NCI-H128 (cell line): ENCODE data around the gene CCDC66.

Experiments
- DNase-seq: peaks from one replicate; lab custom pipeline; 2025; ENCODE audit not compliant: unreplicated experiment; lab: John Stamatoyannopoulos, UW

The CCDC66 gene

GRCh38 chr3:56621681-56622080 lies 64.7 kb downstream of the CCDC66 start:
- no peak for DNase-seq

- no peak for DNase-seq
Measured at GRCh38 chr3:56622381-56622780, 65.4 kb downstream of the CCDC66 start.

GRCh38 chr3:56624725-56625124 lies 67.8 kb downstream of the CCDC66 start:
- no peak for DNase-seq

- DNase-seq = no peak
Measured at GRCh38 chr3:56629047-56629446, 72.1 kb downstream of the CCDC66 start.

GRCh38 chr3:56629451-56629850 lies 72.5 kb downstream of the CCDC66 start:
- DNase-seq = no peak

GRCh38 chr3:56630966-56631365 lies 74.0 kb downstream of the CCDC66 start:
- DNase-seq = no peak

GRCh38 chr3:56633181-56633580 lies 76.2 kb downstream of the CCDC66 start:
- no peak for DNase-seq

- DNase-seq = no peak
Measured at GRCh38 chr3:56633602-56634535, 76.9 kb downstream of the CCDC66 start.

- no peak for DNase-seq
Measured at GRCh38 chr3:56645407-56645806, 88.4 kb downstream of the CCDC66 start.

GRCh38 chr3:56654460-56654859 lies 97.5 kb downstream of the CCDC66 start:
- no peak for DNase-seq

- no peak for DNase-seq
Measured at GRCh38 chr3:56655709-56656108, 98.7 kb downstream of the CCDC66 start.

GRCh38 chr3:56664823-56665222 lies 107.8 kb downstream of the CCDC66 start:
- no peak for DNase-seq

- DNase-seq = no peak
Measured at GRCh38 chr3:56667973-56668579, 111.1 kb downstream of the CCDC66 start.
